ENCODE measurements around the gene DAZL. TPM values are rescaled to one million over a fixed set of nuclear protein-coding genes. Genes with fewer than 3 reads are reported as not detected.

Gene DAZL
- total and polyA plus RNA-seq, 9 of the 15 experiments (the other 6 are each of a cell fraction or from before 2014, with no cell fraction given): not detected

- Histone ChIP-seq H3K27me3 (ENCODE audit: control insufficient read depth in 2 of 2, insufficient read depth in 2 of 2, low read length in 2 of 2) (peaks cover 2 to 5% of the 10 kb centered on the region in 2 experiments; a peak in 4 of 5 replicates), H3K9me3 (replicated peaks; ENCODE audit: control insufficient read depth, insufficient read depth, low read depth, low read length) (no peaks in the 10 kb centered on the region), H3K9ac (ENCODE audit: insufficient read depth in 1 of 2, low read depth in 2 of 2, low read length in 2 of 2) (no peak overlapping the region), H3K4me2 (ENCODE audit: insufficient read depth, low read length) (no peak overlapping the region), H3K9me1 (ENCODE audit: control insufficient read depth, insufficient read depth, low read length) (no peaks in the 10 kb centered on the region), H3K27ac (ENCODE audit: extremely low read depth, low read depth, low read length) (no peak overlapping the region), H3K4me1 (replicated peaks in 1 of 2; ENCODE audit: control insufficient read depth in 2 of 2, insufficient read depth in 2 of 2, low read length in 2 of 2) (no peaks in the 10 kb centered on the region), H2AFZ (ENCODE audit: low read depth, low read length) (no peak overlapping the region), H3K79me2 (ENCODE audit: control insufficient read depth, insufficient read depth, low read length) (no peaks in the 10 kb centered on the region), H3K36me3 (ENCODE audit: control insufficient read depth, insufficient read depth, low read length) (no peaks in the 10 kb centered on the region), H3K4me3 (no peak overlapping the region), H4K20me1 (replicated peaks; ENCODE audit: control insufficient read depth, insufficient read depth, low read length) (no peaks in the 10 kb centered on the region)
- DNase-seq (ENCODE audit: extremely low read depth in 1 of 4, low spot score in 3 of 4): no peak
- ChIA-PET CTCF (ENCODE audit: low intra/inter-chr PET ratio) (no interaction called here), POLR2A (no interaction called here)
- no peak for FAIRE-seq
- in situ Hi-C loops (cut with MboI): no loop called here
- no peak for ATAC-seq
- BruUV-seq (replicated peaks): no TSS peak
- intact Hi-C loops (cut with micrococcal nuclease): no loop called here
- TF ChIP-seq THRA (IDR thresholded peaks at IDR 0.05): no peak
- no peak for TF ChIP-seq TBL1XR1 (IDR thresholded peaks at IDR 0.05; ENCODE audit: low read length in 2 of 2)
- TF ChIP-seq AFF4 (CRISPR knock-in tag; IDR thresholded peaks at IDR 0.05): no peak
- no peak for TF ChIP-seq POLR2H (tag; IDR thresholded peaks at IDR 0.05; ENCODE audit: low read depth)
- no peak for TF ChIP-seq MED1 (CRISPR knock-in tag; IDR thresholded peaks at IDR 0.05; ENCODE audit: borderline replicate concordance)
- TF ChIP-seq SP1 (CRISPR knock-in tag; IDR thresholded peaks at IDR 0.05): no peak
- no peak for TF ChIP-seq TAF1 (IDR thresholded peaks at IDR 0.05; ENCODE audit: control insufficient read depth, extremely low read depth, insufficient read depth, low read length, severe bottlenecking)
- no peak for TF ChIP-seq ZNF518B (CRISPR knock-in tag; IDR thresholded peaks at IDR 0.05)
Measured at GRCh38 chr3:16587681-16588060, 17.6 kb downstream of the DAZL start.
